CD1c-positive myeloid dendritic cell (primary cell): ENCODE results near the gene VAMP2.
A peak's percentile ranks its signal among the peaks of the same experiment; 100 is the strongest.

Experiments used
- DNase-seq: peaks from one replicate; pipeline ENCODE4 v3.0.0-alpha.2; 2016; ENCODE audit errors: extremely low spot score

Gene VAMP2

GRCh38 chr17:8122924-8123694, 39.6 kb downstream of the VAMP2 start:
- peak; percentile 33 for DNase-seq

- DNase-seq = no peak
Observed at GRCh38 chr17:8122422-8122923, 40.3 kb downstream of the VAMP2 start.

DNA sequence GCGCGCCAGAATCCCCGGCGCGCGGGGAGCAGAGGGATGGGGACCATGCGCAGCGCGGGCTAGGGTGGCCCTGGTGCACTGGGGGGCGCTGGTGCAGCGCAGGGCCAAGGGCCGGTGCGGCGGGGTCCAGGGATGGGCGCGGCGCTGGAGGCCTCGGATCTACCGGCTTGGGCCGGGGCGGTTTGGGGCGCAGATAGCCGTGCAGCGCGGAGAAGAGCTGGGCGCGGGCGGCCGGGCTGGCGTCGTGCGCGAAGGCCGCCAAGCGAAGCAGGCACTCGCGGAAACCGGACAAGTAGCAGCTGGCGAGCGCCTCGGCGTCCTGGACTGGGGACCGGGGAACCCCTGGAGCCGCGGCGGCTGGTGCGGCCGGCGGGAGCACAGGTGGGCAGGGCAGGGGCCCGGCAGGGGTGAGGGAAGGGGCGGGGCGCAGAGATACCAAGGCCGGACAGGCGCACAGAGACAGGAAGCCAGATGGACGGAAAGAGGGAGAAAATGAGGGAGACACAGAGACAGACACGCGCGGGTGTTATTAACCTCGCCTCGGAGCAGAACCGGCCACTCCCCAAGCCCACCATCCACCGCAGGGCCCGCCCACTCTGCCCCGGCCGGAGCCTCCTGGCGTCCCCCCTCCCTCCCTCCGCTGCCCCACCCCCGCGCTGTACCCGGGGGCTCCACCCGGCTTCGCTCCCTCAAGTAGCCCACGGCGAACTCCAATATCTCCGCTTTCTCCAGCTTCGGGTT, 40.9 kb downstream of the VAMP2 start:
- DNase-seq = peak; percentile 40

DNA sequence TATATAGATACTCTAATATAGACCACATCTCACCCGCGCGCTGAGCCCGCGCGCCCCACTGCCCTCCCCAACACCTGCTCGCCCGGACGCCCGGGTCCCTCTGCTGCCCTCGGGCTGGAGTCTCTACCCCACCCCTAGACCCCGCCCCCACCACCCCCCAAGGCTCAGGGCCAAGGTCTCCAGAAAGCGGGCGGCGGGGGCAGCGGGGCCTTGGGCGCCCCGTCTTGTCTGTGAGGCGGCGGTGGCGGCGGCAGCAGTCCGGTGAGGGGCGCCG, 41.4 kb downstream of the VAMP2 start:
- no peak for DNase-seq

DNA sequence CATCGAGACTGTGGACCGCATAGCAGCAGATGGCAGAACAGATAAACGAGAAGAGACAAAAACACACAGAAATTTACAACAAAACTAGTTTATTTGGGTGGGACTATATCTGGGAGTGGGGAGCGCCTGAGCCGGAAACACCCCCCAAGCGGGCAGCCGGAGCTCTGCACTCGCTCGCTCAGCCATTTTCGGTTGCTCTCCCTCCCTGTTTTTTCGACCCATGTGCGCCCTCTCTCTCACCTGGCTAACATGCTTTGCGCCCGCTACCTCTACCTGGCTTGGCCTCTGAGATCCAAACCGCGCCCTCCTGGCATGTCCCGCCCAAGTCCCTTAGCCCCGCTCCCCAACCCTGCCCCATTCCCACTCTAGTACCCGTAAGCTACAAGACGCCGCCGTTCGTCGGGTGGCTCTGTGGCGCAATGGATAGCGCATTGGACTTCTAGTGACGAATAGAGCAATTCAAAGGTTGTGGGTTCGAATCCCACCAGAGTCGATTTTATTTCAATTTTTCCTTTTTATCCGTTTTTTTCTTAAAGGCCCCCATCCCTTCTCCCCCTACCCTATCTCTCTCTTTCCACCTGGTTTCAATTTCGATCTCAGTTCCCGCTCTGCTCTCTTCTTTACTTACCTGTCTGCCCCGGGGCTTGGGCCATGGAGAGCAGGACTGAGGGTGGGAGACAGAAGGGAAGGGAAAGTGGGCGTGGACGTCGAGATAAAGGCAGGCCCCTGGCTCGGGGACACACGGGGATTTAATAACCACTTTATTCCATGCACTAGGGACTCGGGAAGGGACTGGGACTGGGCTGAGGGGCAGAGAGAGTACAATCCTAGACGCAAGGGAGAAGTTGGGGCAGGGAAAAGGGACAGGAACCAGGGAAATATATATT, 42.0 kb downstream of the VAMP2 start:
- peak; percentile 50 for DNase-seq

DNA sequence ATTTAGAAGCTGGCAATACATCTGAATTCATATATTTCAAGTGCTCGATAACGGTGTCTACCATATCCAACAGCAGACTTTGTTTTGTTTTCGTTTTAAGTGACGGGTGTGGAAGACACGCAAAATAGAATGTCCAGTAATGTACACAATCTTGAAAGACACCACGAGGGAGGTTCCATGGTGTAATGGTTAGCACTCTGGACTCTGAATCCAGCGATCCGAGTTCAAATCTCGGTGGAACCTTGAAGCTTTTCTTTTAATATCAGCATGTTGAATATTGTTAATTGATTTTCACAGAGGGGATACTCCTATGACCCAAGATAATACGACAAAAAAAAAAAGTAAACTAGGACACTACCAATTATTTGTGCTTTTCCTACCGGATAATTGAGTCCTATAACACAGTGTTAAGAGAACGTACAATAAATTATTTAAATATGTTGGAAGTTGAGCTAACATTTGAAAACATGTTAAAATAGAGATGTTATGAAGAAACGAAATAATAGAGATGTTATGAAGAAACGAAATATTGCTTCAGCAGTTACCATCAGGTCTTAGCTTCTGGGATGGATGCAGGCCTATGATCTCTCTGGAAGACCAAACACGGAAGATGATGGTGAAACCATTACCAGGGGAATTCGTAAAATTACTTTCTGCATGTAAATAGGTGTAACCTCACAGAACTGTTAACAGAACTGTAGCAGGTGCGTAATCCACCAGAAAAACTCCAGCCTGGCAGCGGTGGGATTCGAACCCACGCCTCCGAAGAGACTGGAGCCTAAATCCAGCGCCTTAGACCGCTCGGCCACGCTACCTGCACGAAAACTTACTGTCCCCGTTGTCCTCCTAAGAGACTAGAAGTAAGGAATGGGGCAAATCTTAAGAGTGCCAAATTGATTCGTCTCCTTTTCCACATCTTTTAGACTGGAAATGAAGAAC, 42.9 kb downstream of the VAMP2 start:
- DNase-seq = peak; percentile 96

GRCh38 chr17:8118769-8119580, 43.8 kb downstream of the VAMP2 start:
- DNase-seq = peak; percentile 88

DNA sequence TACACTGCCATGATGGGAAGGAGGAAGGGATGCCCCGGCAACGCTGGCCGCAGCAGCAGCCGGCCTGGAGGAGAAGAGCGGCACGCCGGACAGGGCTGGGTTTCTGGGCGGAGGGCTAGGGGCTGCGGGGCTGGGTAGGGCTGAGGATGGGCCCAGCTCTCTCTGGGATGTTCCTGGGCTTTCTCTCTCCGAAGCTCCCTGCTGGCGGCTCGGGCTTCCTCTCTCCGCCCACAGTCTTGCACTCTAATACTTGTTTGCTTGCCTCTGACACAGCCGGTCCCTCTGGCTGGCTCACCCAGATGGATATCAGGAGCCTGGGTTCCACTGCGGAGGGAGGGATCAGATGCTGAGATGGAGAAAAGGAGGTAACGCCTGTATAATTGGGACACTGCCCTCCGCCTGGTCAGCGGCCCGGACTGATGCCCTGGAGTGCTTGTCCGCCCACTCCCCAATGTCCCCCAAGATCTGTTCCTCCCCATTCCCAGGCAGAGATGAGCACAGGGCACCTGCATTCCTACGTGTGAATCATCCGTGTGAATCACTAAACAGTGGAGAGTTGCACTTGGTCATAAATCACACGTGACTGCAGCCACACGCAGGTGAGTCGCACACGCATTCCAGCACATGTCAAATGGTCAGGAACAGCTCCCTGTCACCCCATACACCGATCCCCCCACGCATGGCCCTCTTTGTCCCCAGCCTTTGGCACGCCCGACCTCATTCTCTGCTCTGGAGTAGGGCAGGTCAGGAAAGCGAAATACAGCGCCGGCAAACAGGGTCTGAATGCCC, 44.6 kb downstream of the VAMP2 start, which contains the start of gene ALOXE3:
Gene ALOXE3, minus strand, starts transcription at position 535 of the 789 bp plus-strand sequence. Its CDS starts 524 bp downstream, at position 11.
- peak; percentile 50 for DNase-seq

DNA sequence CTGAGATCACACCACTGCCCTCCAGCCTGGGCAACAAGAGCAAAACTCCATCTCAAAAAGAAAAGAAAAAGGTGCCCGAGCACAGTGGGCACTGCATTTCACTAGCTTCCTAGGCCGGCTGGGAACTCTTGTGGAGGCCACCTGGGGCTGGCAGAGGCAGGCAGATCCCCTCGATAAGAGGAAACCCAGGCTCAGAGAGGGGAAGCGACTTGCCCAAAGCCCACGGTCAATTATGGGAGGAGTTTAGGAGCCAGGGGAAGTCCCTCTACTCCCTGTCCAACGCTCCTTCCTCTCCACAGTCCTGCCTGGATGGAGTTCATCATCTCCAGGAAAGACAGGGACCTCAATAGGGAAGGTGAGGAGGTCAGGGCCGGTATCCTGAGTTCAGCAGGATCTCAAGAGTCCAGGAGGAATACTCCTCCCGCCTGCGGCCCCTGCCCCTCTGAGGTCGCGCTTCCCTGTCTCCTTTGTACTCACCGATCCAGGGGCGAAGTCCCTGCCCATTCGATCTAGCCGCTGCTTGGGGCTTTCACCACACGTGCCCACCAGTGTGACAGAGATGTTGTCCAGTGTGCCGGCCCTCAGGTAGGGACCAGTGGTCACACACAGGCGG, 45.3 kb downstream of the VAMP2 start:
- DNase-seq = peak; percentile 78

DNA sequence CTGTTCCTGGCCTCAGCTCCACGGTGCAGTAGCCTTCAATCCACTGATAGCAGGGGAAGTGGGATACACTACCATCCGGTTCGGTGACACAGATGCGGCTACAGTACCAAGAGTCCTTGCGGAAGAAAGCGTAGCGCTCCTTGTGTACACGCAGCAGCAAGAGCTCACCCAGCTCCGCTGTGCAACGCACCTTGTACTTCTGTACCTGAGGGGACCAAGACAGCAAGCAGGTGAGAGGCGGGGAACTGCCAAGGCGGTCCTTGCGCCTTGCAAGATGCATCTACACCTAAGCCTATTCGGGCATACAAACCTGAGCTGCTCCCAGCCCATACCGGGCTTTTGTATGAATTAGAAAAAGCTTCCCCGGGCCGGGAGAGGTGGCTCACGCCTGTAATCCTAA, 46.0 kb downstream of the VAMP2 start:
- DNase-seq = no peak

- DNase-seq = no peak
Observed at GRCh38 chr17:8110907-8111306, 51.8 kb downstream of the VAMP2 start.

DNA sequence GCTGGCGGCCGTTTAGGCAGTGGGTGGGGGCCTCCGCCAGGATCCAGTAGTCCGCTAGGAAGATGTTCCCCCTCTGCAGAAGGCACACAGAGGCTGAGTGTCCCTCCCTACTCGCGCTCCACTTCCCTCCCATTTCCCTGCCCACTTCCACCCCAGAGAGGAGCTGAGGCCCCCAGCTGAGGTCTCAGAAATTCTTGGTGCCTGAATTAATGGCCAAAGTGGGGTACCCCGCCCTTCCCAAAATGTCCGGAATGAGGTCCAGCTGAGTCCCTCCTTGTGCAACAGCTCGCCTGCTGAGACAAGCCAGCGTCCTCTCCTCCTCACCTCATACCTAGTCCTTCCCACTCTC, 52.3 kb downstream of the VAMP2 start:
- no peak for DNase-seq

DNA sequence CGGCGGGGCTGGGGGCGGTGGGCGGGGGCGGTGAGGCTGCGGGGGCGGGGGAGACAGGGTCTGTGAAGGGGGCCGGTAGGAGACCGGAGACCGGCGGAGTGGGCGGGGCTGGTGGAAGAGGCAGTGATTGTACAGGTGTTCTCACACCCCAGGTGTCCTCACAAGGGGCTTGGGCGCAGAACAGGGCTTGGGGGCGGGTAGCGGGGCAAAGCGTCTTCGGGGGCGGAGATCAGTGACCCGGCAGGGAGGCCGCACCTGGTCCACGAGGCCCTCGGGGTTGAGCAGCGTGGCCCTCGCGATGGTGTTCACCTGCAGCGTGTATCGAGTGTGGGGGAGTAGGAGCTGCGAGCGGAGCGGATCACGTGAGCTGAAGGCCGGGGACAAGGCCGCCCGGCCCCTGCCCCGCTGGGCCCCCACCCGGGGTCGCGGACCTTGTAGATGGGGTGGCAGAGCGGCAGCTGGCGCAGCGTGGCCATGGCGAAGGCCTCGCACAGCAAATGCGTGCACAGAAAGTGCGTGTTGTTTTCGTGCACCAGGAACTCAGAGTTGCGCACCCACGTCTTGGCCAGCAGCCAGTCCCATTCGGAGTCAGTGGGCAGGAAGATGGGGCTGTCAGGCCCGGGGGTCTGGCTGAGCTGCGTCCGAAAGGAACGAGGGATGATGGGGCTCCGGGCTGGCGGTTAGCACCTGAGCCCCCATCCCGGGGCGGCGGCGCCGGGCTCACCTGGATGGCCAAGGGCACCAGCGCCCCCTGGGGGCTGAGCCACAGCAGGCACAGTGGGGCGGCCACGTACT, 52.9 kb downstream of the VAMP2 start:
- peak; percentile 68 for DNase-seq
